NCI-H128 (cell line): ENCODE results near the gene TP53BP2.
A peak's percentile ranks its signal among the peaks of the same experiment; 100 is the strongest.
"Not testable (repeated sequence)": the region's sequence is repeated elsewhere in the genome, so short reads cannot be mapped to it uniquely, and the experiment has no call there.

ENCODE experiments used
- DNase-seq: peaks from one replicate; lab custom pipeline; 2025; ENCODE audit not compliant: unreplicated experiment; lab: John Stamatoyannopoulos, UW

TP53BP2 gene

GRCh38 chr1:223856386-223856785 lies 10.6 kb upstream of the TP53BP2 start:
- no peak for DNase-seq

GRCh38 chr1:223853748-223854147 lies 8.0 kb upstream of the TP53BP2 start:
- no peak for DNase-seq

GRCh38 chr1:223853275-223853674 lies 7.5 kb upstream of the TP53BP2 start:
- no peak for DNase-seq

GRCh38 chr1:223852337-223852736 lies 6.6 kb upstream of the TP53BP2 start:
- DNase-seq: no peak

- DNase-seq: no peak
Observed at GRCh38 chr1:223849352-223850254, 3.9 kb upstream of the TP53BP2 start.

GRCh38 chr1:223848536-223848935 lies 2.8 kb upstream of the TP53BP2 start:
- no peak for DNase-seq

- no peak for DNase-seq
Observed at GRCh38 chr1:223847781-223848345, 2.1 kb upstream of the TP53BP2 start.

- DNase-seq: peak; percentile 31
Observed at GRCh38 chr1:223845037-223845809, 524 bp downstream of the TP53BP2 start.

GRCh38 chr1:223844787-223845036 lies 1.0 kb downstream of the TP53BP2 start:
- DNase-seq: no peak

GRCh38 chr1:223843934-223844786 lies 1.6 kb downstream of the TP53BP2 start:
- DNase-seq: no peak

GRCh38 chr1:223842784-223843183 lies 3.0 kb downstream of the TP53BP2 start:
- DNase-seq: no peak

- DNase-seq: not testable (repeated sequence)
Observed at GRCh38 chr1:223841977-223842623, 3.6 kb downstream of the TP53BP2 start.

- no peak for DNase-seq
Observed at GRCh38 chr1:223840254-223840653, 5.5 kb downstream of the TP53BP2 start.

- no peak for DNase-seq
Observed at GRCh38 chr1:223838125-223838854, 7.5 kb downstream of the TP53BP2 start.

GRCh38 chr1:223837687-223838086 lies 8.1 kb downstream of the TP53BP2 start:
- DNase-seq: no peak

GRCh38 chr1:223837206-223837605 lies 8.5 kb downstream of the TP53BP2 start:
- no peak for DNase-seq

- no peak for DNase-seq
Observed at GRCh38 chr1:223836586-223836985, 9.2 kb downstream of the TP53BP2 start.

- DNase-seq: no peak
Observed at GRCh38 chr1:223835754-223836153, 10.0 kb downstream of the TP53BP2 start.

GRCh38 chr1:223834660-223835263 lies 11.0 kb downstream of the TP53BP2 start:
- no peak for DNase-seq

GRCh38 chr1:223833948-223834347 lies 11.8 kb downstream of the TP53BP2 start:
- no peak for DNase-seq
